AG04450 (cell line): ENCODE measurements around the gene TDG. TPM values are rescaled to one million over a fixed set of nuclear protein-coding genes. Genes with fewer than 3 reads are reported as not detected.

Experiments
- CTCF ChIA-PET: fragments of 300-600, 350-600 bp; formaldehyde crosslinking; extraction: SDS; loops from one replicate; lab custom pipeline; 2022; ENCODE audit warnings: antibody characterized with exemption, inconsistent platforms; lab: Charles Lee
- POLR2A ChIA-PET: fragments of 350-600 bp; formaldehyde crosslinking; extraction: SDS; loops from one replicate; lab custom pipeline; 2021; ENCODE audit warnings: antibody characterized with exemption, inconsistent platforms; lab: Yijun Ruan, JAX
- DNase-seq: peaks from one replicate; pipeline ENCODE4 v3.0.0-alpha.2; 2011; ENCODE audit warnings: low read depth, low spot score
- H3K27ac ChIP-seq: one replicate; pipeline ENCODE4 v1.5.1; 2012; ENCODE audit warnings: low read depth, low read length, control low read depth
- H3K27me3 ChIP-seq: one replicate; pipeline ENCODE4 v1.6.0; 2012; ENCODE audit warnings: low read length; ENCODE audit not compliant: control insufficient read depth, insufficient read depth
- H3K4me3 ChIP-seq: 2 replicates; pipeline ENCODE4 v1.5.1; 2011; ENCODE audit warnings: mild to moderate bottlenecking, low read depth, low read length, control low read depth
- H3K9me3 ChIP-seq: 2 replicates; pipeline ENCODE4 v1.5.1; 2012; ENCODE audit warnings: low read length; ENCODE audit not compliant: control insufficient read depth, insufficient read depth
- polyA plus RNA-seq: library from polyadenylated mRNA; depleted of rRNA; stranded (reverse); fragments of >200 nt; gene quantifications from 2 replicates; pipeline ENCODE4 v1.2.3, GENCODE V29; 2011
- TF ChIP-seq, protein P1 (sequence below): IDR thresholded peaks from 2 replicates; pipeline ENCODE4 v1.5.1; 2011; ENCODE audit warnings: low read depth, low read length, control low read depth, inconsistent platforms

Gene TDG
- polyA plus RNA-seq, 1 experiment = 28.4 TPM

DNA sequence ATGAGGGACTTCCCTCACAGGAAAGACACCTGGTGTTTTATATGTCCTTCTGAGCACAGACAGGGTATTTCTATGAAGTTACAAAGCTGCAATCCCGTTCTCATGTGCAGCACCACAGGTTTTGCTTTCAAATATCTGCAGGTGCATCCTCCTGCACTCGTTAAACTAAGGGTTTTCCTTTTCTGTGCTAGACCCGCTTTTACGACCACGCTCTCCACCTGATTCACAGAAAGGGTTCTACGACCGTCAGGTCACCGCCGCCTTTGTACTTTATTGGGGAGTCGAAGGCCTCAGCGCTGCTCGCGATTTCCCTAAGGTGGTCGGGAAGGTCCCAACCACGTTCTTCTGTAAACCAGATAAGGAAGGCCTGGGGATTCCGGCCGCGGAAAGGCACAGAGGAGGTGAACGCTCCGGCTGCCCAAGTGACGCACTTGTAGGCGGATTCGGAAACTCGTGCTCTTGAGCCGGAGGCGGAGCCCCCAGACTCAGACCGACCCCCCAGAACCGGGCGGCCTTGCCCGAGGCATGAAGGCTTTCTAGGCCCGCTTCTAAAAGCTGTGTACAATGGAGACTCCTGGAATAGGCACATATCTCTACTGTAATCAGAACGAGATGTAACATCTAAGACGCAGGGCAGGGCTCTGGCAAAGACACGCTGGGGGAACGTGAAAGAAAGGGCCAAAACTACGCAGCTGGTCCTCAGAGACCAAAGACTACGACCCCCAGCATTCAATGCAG lies 36.5 kb upstream of the TDG start:
- TF ChIP-seq, protein P1, sequence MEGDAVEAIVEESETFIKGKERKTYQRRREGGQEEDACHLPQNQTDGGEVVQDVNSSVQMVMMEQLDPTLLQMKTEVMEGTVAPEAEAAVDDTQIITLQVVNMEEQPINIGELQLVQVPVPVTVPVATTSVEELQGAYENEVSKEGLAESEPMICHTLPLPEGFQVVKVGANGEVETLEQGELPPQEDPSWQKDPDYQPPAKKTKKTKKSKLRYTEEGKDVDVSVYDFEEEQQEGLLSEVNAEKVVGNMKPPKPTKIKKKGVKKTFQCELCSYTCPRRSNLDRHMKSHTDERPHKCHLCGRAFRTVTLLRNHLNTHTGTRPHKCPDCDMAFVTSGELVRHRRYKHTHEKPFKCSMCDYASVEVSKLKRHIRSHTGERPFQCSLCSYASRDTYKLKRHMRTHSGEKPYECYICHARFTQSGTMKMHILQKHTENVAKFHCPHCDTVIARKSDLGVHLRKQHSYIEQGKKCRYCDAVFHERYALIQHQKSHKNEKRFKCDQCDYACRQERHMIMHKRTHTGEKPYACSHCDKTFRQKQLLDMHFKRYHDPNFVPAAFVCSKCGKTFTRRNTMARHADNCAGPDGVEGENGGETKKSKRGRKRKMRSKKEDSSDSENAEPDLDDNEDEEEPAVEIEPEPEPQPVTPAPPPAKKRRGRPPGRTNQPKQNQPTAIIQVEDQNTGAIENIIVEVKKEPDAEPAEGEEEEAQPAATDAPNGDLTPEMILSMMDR = no peak
- Histone ChIP-seq H3K27ac (peak overlapping the region; percentile 97), H3K4me3 (peak overlapping the region; percentile 76), H3K9me3 (no peaks in the 10 kb centered on the region), H3K27me3 (no peaks in the 10 kb centered on the region)
- DNase-seq = peak; percentile 80
- ChIA-PET POLR2A (interaction anchor here (0.8 to 2.1 kb wide), 13 partner anchors 12 to 291 kb away, joined by 3 to 18 read pairs (median 5); partner anchors contain the start of genes HCFC2, NT5DC3 and TDG), CTCF (interaction anchor here (0.6 to 1.2 kb wide), 4 partner anchors 45 to 1994 kb away, joined by 3 to 4 read pairs (median 3); no protein-coding TSS in a partner anchor)

DNA sequence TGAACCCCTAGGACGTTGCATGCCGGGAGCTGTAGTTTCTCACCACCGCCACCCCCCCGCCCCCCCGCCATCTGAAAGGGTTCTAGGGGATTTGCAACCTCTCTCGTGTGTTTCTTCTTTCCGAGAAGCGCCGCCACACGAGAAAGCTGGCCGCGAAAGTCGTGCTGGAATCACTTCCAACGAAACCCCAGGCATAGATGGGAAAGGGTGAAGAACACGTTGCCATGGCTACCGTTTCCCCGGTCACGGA lies 36.0 kb upstream of the TDG start:
- Histone ChIP-seq H3K27ac (peak overlapping the region; percentile 97), H3K4me3 (peak overlapping the region; percentile 76), H3K27me3 (no peaks in the 10 kb centered on the region), H3K9me3 (no peaks in the 10 kb centered on the region)
- TF ChIP-seq, protein P1 = no peak
- ChIA-PET POLR2A (interaction anchor here (0.8 to 2.1 kb wide), 15 partner anchors 12 to 290 kb away, joined by 3 to 18 read pairs (median 5); partner anchors contain the start of genes HCFC2, NT5DC3 and TDG), CTCF (interaction anchor here (0.6 to 1.2 kb wide), 3 partner anchors 46 to 1995 kb away, joined by 3 to 4 read pairs (median 3); no protein-coding TSS in a partner anchor)
- DNase-seq = no peak

GRCh38 chr12:103930034-103930786 lies 35.5 kb upstream of the TDG start, which contains the start of gene HSP90B1:
Gene HSP90B1 (plus strand): TSS chr12:103930410. CDS start chr12:103930516, 106 bp downstream.
- CTCF ChIA-PET = interaction anchor here (0.6 to 1.2 kb wide), 3 partner anchors 46 to 1995 kb away, joined by 3 to 4 read pairs (median 3); no protein-coding TSS in a partner anchor
- Histone ChIP-seq H3K4me3 (peak within 1 kb of the TSS; percentile 89), H3K27me3 (no peaks in the 10 kb centered on the region), H3K27ac (peak within 1 kb of the TSS; percentile 97), H3K9me3 (no peaks in the 10 kb centered on the region)
- POLR2A ChIA-PET = interaction anchor here (0.8 to 2.1 kb wide), 15 partner anchors 13 to 290 kb away, joined by 3 to 18 read pairs (median 5); partner anchors contain the start of genes HCFC2, NT5DC3 and TDG
- TF ChIP-seq, protein P1 = no peak
- DNase-seq = peak; percentile 100

GRCh38 chr12:103930787-103931735 lies 34.6 kb upstream of the TDG start:
- no peak for DNase-seq
- Histone ChIP-seq H3K9me3 (no peaks in the 10 kb centered on the region), H3K4me3 (peak overlapping the region; percentile 89), H3K27ac (peak overlapping the region; percentile 80), H3K27me3 (no peaks in the 10 kb centered on the region)
- ChIA-PET CTCF (interaction anchor here (0.6 kb wide), 1 partner anchor 44 kb away, joined by 3 read pairs; no protein-coding TSS in a partner anchor), POLR2A (interaction anchor here (1.1 to 2.1 kb wide), 3 partner anchors 19 to 35 kb away, joined by 3 to 18 read pairs (median 6); partner anchors contain the start of gene TDG)
- TF ChIP-seq, protein P1 = no peak
